Measurements from ENCODE around the gene NUDT14. TPM values are rescaled to one million over a fixed set of nuclear protein-coding genes. Genes with fewer than 3 reads are reported as not detected.

The NUDT14 gene
- total RNA-seq, 1 experiment from 2014 or later, result 30.1 TPM

DNA sequence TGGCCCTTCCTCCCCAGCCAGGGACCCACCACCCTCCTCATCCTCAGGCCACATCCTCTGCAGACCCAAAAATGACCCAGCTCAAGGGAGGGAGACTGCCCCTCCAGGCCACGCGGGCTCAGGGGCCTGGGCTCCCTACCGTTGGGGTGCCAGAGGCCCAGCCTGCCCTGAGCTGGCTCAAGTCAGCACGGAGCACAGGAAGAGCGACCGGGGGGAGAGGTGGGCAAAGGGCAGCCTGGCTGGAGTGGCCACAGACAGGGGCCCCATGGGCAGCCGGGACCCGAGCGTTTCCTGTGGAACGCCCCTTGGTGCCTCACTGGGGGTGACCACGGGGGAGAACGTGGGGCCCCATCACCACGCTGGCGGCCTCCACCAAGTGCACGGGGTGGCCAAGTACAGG, 23.2 kb downstream of the NUDT14 start:
- H4K20me1 ChIP-seq (ENCODE audit: insufficient read depth, low read depth, low read length), result no peaks in the 10 kb centered on the region; the same call in 1 of the 2 replicates
- H3K4me1 ChIP-seq (ENCODE audit: low read length), result no peaks in the 10 kb centered on the region
- H2AFZ ChIP-seq (ENCODE audit: low read length), result no peak overlapping the region
- no peak overlapping the region for H3K4me3 ChIP-seq (ENCODE audit: low read length)
- H3K36me3 ChIP-seq (ENCODE audit: insufficient read depth, low read length), result no peaks in the 10 kb centered on the region
- no peaks in the 10 kb centered on the region for H3K9me2 ChIP-seq (replicated peaks; ENCODE audit: insufficient read depth, low read length)
- H3K4me2 ChIP-seq (ENCODE audit: low read depth, low read length, poor library complexity, severe bottlenecking), result no peak overlapping the region
- no peaks in the 10 kb centered on the region for H3K9me3 ChIP-seq (ENCODE audit: low read length)
- H3K27ac ChIP-seq (ENCODE audit: low read length), result no peak overlapping the region
- H3K79me2 ChIP-seq (ENCODE audit: low read length), result no peaks in the 10 kb centered on the region
- no peak overlapping the region for H3K9ac ChIP-seq (ENCODE audit: low read length)
- no peaks in the 10 kb centered on the region for H3K27me3 ChIP-seq (ENCODE audit: low read length)
- no peak for DNase-seq

DNA sequence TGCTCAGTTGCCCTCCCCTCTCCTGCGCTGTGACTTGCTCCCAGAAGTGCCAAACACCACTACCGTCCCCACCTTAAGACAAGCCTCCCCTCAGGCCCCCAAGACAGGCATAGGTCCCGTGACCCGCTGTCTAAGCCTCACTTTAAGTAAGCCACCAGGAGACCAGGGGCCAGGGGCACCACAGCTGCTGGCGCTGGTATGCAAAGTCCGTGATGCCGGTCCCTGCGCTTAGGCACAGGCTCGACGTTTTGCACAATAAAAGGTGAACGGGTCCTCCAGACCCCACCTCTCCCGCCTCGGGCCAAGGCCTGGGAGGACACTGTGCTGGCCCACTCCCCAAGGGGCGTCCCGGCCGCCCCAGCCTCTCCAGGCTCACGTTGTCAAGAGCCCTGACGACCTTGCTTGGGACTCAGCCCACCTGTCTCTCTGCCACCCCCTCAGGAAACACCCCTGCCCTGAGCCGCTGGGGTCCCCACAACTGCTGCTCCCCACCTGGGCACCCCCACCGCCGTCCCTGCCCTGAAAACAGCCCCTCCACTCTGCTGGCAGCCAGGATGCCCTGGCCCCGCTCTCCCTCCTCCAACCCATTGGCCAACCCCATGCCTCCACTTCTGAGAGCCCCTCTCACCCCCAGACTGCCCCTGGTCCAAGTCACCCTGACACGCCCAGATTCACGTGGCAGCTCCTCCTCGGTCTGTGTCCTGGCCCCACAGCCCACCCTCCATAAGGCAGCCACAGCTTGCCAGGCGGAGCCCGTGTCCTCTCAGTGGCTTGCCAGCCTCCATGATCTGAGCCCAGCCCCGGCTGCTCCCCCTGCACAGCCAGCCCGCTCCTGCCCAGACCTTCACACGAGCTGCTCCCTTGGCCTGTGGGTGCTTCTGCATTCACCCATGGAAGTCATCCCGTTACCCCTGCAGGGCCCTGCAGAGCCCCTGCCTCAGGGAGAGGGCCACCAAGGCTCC, 24.4 kb downstream of the NUDT14 start:
- Histone ChIP-seq H3K9me2 (replicated peaks; ENCODE audit: insufficient read depth, low read length) (no peaks in the 10 kb centered on the region), H3K36me3 (ENCODE audit: insufficient read depth, low read length) (no peaks in the 10 kb centered on the region), H3K9me3 (ENCODE audit: low read length) (no peaks in the 10 kb centered on the region), H3K4me3 (ENCODE audit: low read length) (no peak overlapping the region), H3K27ac (ENCODE audit: low read length) (no peak overlapping the region), H2AFZ (ENCODE audit: low read length) (no peak overlapping the region), H3K9ac (ENCODE audit: low read length) (no peak overlapping the region), H3K4me1 (ENCODE audit: low read length) (no peaks in the 10 kb centered on the region), H3K27me3 (ENCODE audit: low read length) (no peaks in the 10 kb centered on the region), H3K4me2 (ENCODE audit: low read depth, low read length, poor library complexity, severe bottlenecking) (no peak overlapping the region), H4K20me1 (ENCODE audit: insufficient read depth, low read depth, low read length) (no peaks in the 10 kb centered on the region; the same call in 1 of the 2 replicates), H3K79me2 (ENCODE audit: low read length) (no peaks in the 10 kb centered on the region)
- DNase-seq, result no peak

DNA sequence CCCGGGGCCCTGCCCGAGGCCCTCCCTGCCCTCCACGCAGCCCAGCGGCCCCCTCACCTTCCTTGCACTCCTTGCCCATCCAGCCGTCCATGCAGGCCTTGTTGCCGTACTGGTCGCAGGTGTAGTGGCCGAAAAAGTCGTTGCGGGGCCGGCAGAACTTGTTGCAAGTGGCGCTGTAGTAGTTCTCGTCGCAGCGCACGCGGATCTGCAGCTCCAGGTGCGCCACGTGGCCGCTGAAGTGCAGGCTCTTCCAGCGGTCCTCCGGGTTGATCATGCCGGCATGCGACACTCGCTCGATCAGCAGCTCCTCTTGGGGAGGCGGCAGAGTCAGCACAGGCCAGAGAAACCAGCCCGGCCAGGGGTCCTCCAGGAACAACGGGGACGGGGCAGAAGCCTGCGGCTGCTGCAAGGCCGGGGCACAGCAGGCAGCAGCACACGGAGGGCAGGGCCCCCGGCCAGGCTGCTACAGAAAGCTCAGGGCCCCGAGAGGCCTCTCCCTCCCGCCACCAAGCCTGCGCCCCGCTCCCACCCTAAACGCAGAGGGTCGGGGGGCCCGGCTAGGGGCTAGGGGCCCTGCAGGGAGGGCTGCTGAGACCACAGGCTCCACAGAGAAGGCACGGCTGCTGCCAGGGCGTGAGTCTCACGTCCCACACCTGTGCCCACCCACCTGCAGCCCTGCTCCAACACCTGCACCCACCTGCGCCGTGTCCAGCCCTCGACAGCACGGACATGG, 25.3 kb downstream of the NUDT14 start:
- Histone ChIP-seq H3K9me3 (ENCODE audit: low read length) (no peaks in the 10 kb centered on the region), H3K79me2 (ENCODE audit: low read length) (no peaks in the 10 kb centered on the region), H3K4me1 (ENCODE audit: low read length) (no peaks in the 10 kb centered on the region), H3K27ac (ENCODE audit: low read length) (no peak overlapping the region), H3K4me3 (ENCODE audit: low read length) (no peak overlapping the region), H2AFZ (ENCODE audit: low read length) (no peak overlapping the region), H3K9me2 (replicated peaks; ENCODE audit: insufficient read depth, low read length) (no peaks in the 10 kb centered on the region), H4K20me1 (ENCODE audit: insufficient read depth, low read depth, low read length) (no peaks in the 10 kb centered on the region; the same call in 1 of the 2 replicates), H3K27me3 (ENCODE audit: low read length) (no peaks in the 10 kb centered on the region), H3K36me3 (ENCODE audit: insufficient read depth, low read length) (no peaks in the 10 kb centered on the region), H3K4me2 (ENCODE audit: low read depth, low read length, poor library complexity, severe bottlenecking) (no peak overlapping the region), H3K9ac (ENCODE audit: low read length) (no peak overlapping the region)
- no peak for DNase-seq

DNA sequence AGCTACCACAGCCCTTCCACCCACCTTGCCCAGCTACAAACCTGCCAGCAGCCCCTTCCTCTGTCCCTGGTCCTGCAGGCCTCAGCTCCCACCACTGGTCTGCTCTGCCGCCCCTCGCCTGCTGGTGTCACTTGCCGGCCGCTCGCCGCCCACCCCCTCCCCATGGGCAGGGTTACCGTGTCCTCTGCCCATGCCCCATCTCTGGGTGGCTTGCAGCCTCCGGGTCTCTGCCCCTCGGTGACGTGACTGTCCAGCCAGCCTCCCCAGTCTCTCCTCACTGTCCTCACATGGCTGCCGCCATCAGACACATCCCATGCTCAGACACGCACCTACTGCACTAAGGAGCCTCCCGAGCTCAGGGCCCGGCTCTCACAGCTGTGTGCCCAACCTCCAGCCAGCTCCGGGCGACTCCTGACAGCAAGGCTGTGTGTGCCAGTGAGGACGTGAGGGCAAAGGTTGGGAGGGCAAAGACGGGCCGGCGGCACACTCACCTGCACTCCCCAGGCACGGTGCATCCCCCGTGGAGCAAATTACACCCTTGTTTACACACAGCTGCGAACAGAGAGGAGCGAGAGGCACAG, 26.0 kb downstream of the NUDT14 start:
- Histone ChIP-seq H3K27me3 (ENCODE audit: low read length) (no peaks in the 10 kb centered on the region), H3K4me3 (ENCODE audit: low read length) (no peak overlapping the region), H3K9me3 (ENCODE audit: low read length) (no peaks in the 10 kb centered on the region), H3K4me2 (ENCODE audit: low read depth, low read length, poor library complexity, severe bottlenecking) (no peak overlapping the region), H3K9me2 (replicated peaks; ENCODE audit: insufficient read depth, low read length) (no peaks in the 10 kb centered on the region), H3K79me2 (ENCODE audit: low read length) (no peaks in the 10 kb centered on the region), H4K20me1 (ENCODE audit: insufficient read depth, low read depth, low read length) (no peaks in the 10 kb centered on the region; the same call in 1 of the 2 replicates), H3K4me1 (ENCODE audit: low read length) (no peaks in the 10 kb centered on the region), H2AFZ (ENCODE audit: low read length) (no peak overlapping the region), H3K27ac (ENCODE audit: low read length) (no peak overlapping the region), H3K36me3 (ENCODE audit: insufficient read depth, low read length) (no peaks in the 10 kb centered on the region), H3K9ac (ENCODE audit: low read length) (no peak overlapping the region)
- no peak for DNase-seq

DNA sequence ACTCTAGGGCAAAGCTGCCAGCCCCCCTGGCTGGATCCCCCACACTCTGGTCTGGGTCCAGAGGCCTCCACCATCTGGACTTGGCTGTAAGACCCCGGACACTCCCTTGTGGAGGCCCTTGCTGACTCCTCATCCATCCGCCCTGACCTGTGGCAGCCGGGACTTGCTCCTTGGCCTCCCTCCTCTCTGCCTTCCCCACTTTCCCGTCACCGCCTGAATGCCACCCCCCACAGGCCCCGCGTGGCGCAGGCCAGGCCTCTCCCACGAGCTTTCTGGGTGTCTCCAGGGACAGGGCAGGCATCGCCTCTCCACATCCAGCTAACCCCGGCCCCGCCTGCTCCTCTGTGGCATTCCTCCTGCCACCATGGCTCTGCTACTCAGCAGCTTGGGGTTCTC, 26.6 kb downstream of the NUDT14 start:
- Histone ChIP-seq H3K27ac (ENCODE audit: low read length) (no peak overlapping the region), H3K9me2 (replicated peaks; ENCODE audit: insufficient read depth, low read length) (no peaks in the 10 kb centered on the region), H3K36me3 (ENCODE audit: insufficient read depth, low read length) (no peaks in the 10 kb centered on the region)

DNA sequence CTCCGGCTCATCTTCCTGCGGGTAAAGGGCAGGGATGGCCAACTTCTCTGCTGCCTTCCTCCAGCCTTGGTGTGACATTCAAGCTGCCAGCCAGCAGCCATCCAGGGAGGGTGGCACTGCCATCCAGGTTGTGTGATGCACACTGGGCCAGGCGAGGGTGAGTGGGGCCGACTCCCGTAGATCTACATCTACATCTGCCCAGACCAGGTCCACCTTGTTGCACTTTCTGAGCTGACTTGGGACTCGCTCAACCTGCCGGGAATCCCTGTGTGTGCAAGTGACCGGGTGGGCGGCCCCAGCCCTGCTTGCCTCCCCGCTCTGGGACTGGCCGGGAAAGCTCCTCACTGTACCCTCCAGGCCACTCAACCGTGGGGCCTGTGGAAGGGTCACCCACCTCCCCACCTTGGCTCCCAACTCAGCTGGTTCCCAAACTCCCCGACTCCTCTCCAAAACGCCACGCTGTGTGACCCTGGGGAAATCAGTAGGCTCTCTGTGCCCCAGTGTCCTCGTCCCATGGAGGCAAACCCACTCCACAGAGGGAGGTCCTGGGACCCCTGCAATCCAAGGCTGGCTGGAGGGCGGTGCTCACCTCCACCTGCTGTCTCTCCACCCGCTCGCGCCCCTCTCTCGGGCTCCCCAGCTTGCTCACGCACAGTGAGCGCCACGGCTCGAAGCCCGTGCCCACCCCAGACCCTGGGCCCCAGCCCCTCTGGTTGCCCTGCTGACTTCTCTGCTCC, 27.2 kb downstream of the NUDT14 start:
- no peak overlapping the region for H3K4me3 ChIP-seq (ENCODE audit: low read length)
- no peaks in the 10 kb centered on the region for H3K79me2 ChIP-seq (ENCODE audit: low read length)
- no peaks in the 10 kb centered on the region for H3K9me2 ChIP-seq (replicated peaks; ENCODE audit: insufficient read depth, low read length)
- DNase-seq, result no peak
- H3K9me3 ChIP-seq (ENCODE audit: low read length), result no peaks in the 10 kb centered on the region
- H3K27ac ChIP-seq (ENCODE audit: low read length), result no peak overlapping the region
- no peaks in the 10 kb centered on the region for H3K4me1 ChIP-seq (ENCODE audit: low read length)
- no peaks in the 10 kb centered on the region for H3K36me3 ChIP-seq (ENCODE audit: insufficient read depth, low read length)
- H2AFZ ChIP-seq (ENCODE audit: low read length), result no peak overlapping the region
- no peaks in the 10 kb centered on the region; the same call in 1 of the 2 replicates for H4K20me1 ChIP-seq (ENCODE audit: insufficient read depth, low read depth, low read length)
- H3K27me3 ChIP-seq (ENCODE audit: low read length), result no peaks in the 10 kb centered on the region
- H3K4me2 ChIP-seq (ENCODE audit: low read depth, low read length, poor library complexity, severe bottlenecking), result no peak overlapping the region
- H3K9ac ChIP-seq (ENCODE audit: low read length), result no peak overlapping the region

More for the DNA sequence above, 26.6 kb downstream of the NUDT14 start:
- no peak overlapping the region for H3K4me2 ChIP-seq (ENCODE audit: low read depth, low read length, poor library complexity, severe bottlenecking)
- H3K9ac ChIP-seq (ENCODE audit: low read length), result no peak overlapping the region
- no peaks in the 10 kb centered on the region for H3K4me1 ChIP-seq (ENCODE audit: low read length)
- no peak overlapping the region for H3K4me3 ChIP-seq (ENCODE audit: low read length)
- H4K20me1 ChIP-seq (ENCODE audit: insufficient read depth, low read depth, low read length), result no peaks in the 10 kb centered on the region; the same call in 1 of the 2 replicates
- no peak overlapping the region for H2AFZ ChIP-seq (ENCODE audit: low read length)
- H3K79me2 ChIP-seq (ENCODE audit: low read length), result no peaks in the 10 kb centered on the region
- H3K9me3 ChIP-seq (ENCODE audit: low read length), result no peaks in the 10 kb centered on the region
- H3K27me3 ChIP-seq (ENCODE audit: low read length), result no peaks in the 10 kb centered on the region
- DNase-seq, result no peak

DNA sequence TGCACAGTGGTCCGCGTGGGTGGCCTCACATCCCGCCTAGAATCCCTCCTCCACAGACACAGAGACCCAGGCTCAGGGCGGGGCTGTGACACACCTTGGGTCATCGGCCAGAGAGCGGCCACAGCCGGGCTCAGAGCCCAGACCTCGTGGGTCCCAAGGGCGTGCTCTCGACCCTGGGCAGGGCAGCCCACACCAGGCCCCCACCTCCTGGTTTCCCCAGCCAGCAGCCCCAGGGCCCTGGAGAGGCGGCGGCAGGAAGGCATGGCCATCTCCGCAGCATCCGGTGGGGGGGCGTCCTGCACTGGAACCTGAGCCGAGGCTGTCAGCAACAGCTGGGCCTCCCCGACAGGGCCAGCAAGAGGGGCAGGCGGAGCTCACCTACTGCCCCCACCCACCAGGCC, 27.8 kb downstream of the NUDT14 start:
- H3K9me3 ChIP-seq (ENCODE audit: low read length), result no peaks in the 10 kb centered on the region
- no peaks in the 10 kb centered on the region for H3K9me2 ChIP-seq (replicated peaks; ENCODE audit: insufficient read depth, low read length)
- H2AFZ ChIP-seq (ENCODE audit: low read length), result no peak overlapping the region
- DNase-seq, result no peak
- H3K36me3 ChIP-seq (ENCODE audit: insufficient read depth, low read length), result no peaks in the 10 kb centered on the region
- no peak overlapping the region for H3K9ac ChIP-seq (ENCODE audit: low read length)
- no peak overlapping the region for H3K27ac ChIP-seq (ENCODE audit: low read length)
- H3K27me3 ChIP-seq (ENCODE audit: low read length), result no peaks in the 10 kb centered on the region
- no peaks in the 10 kb centered on the region; the same call in 1 of the 2 replicates for H4K20me1 ChIP-seq (ENCODE audit: insufficient read depth, low read depth, low read length)
- no peak overlapping the region for H3K4me2 ChIP-seq (ENCODE audit: low read depth, low read length, poor library complexity, severe bottlenecking)
- H3K4me3 ChIP-seq (ENCODE audit: low read length), result no peak overlapping the region
- H3K4me1 ChIP-seq (ENCODE audit: low read length), result no peaks in the 10 kb centered on the region
- no peaks in the 10 kb centered on the region for H3K79me2 ChIP-seq (ENCODE audit: low read length)

All from Karpas-422 (cell line).